ENCODE data around the gene AMOTL1. TPM values are rescaled to one million over a fixed set of nuclear protein-coding genes. Genes with fewer than 3 reads are reported as not detected.

AMOTL1 gene
- total RNA-seq, 1 donor from 2014 or later = 35.9 TPM

DNA sequence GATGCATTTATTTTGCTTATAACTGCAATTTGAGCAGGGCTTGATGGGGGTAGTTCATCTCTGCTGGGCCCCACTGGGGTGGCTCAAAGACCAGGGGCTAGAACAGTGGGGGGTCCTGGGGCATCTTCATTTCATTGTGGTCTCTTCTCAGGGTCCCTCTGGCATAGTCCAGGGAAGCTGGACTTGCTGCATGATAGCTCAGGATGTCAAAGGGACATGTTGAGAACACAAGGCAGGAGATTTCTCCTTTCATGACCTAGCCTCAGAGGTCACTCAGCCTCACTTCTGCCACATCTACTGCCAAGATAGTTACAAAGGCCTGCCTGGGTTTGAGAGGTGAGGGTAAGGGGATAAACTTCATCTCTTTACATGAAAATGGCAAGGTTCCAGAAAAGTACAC is 115.7 kb downstream of the AMOTL1 start:
- H3K27me3 Mint-ChIP-seq (ENCODE audit: unreplicated experiment) = peaks cover 1% of the 10 kb centered on the region
- no peaks in the 10 kb centered on the region for H3K9me3 Mint-ChIP-seq (ENCODE audit: unreplicated experiment)
- no peak overlapping the region for H3K4me3 Mint-ChIP-seq (ENCODE audit: unreplicated experiment)
- H3K36me3 Mint-ChIP-seq (ENCODE audit: low read depth, unreplicated experiment) = peaks cover 38% of the 10 kb centered on the region
- no peak for DNase-seq (ENCODE audit: low spot score)
- peaks cover 15% of the 10 kb centered on the region for H3K4me1 Mint-ChIP-seq (ENCODE audit: unreplicated experiment)
- TF ChIP-seq, protein P1, sequence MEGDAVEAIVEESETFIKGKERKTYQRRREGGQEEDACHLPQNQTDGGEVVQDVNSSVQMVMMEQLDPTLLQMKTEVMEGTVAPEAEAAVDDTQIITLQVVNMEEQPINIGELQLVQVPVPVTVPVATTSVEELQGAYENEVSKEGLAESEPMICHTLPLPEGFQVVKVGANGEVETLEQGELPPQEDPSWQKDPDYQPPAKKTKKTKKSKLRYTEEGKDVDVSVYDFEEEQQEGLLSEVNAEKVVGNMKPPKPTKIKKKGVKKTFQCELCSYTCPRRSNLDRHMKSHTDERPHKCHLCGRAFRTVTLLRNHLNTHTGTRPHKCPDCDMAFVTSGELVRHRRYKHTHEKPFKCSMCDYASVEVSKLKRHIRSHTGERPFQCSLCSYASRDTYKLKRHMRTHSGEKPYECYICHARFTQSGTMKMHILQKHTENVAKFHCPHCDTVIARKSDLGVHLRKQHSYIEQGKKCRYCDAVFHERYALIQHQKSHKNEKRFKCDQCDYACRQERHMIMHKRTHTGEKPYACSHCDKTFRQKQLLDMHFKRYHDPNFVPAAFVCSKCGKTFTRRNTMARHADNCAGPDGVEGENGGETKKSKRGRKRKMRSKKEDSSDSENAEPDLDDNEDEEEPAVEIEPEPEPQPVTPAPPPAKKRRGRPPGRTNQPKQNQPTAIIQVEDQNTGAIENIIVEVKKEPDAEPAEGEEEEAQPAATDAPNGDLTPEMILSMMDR (IDR thresholded peaks at IDR 0.05; ENCODE audit: unreplicated experiment) = no peak
- H3K27ac Mint-ChIP-seq (ENCODE audit: unreplicated experiment) = peak overlapping the region; percentile 76

DNA sequence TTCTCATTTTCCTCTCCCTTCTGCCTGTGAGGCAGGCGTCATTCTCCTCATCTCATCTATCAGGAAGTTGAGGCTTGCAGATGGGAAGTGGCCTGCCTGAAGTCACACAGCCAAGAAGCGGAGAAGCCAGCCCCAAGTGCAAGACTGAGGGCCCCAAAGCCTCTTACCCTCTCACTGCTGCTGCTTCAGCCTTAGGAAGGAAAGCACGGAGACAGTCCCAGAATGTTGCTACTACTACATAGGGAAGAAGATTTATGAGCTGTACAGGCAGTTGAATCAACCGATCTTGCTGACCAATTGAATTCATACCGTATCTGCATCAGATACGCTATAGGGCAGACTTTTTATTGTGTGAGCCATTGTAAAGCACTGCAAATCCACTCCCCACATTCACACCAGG is 116.2 kb downstream of the AMOTL1 start:
- Mint-ChIP-seq H3K9me3 (ENCODE audit: unreplicated experiment) (no peaks in the 10 kb centered on the region), H3K4me3 (ENCODE audit: unreplicated experiment) (no peak overlapping the region), H3K4me1 (ENCODE audit: unreplicated experiment) (peaks cover 15% of the 10 kb centered on the region), H3K36me3 (ENCODE audit: low read depth, unreplicated experiment) (peaks cover 34% of the 10 kb centered on the region), H3K27ac (ENCODE audit: unreplicated experiment) (no peak overlapping the region), H3K27me3 (ENCODE audit: unreplicated experiment) (peaks cover 1% of the 10 kb centered on the region)
- TF ChIP-seq, protein P1 (IDR thresholded peaks at IDR 0.05; ENCODE audit: unreplicated experiment) = no peak
- DNase-seq (ENCODE audit: low spot score) = no peak

DNA sequence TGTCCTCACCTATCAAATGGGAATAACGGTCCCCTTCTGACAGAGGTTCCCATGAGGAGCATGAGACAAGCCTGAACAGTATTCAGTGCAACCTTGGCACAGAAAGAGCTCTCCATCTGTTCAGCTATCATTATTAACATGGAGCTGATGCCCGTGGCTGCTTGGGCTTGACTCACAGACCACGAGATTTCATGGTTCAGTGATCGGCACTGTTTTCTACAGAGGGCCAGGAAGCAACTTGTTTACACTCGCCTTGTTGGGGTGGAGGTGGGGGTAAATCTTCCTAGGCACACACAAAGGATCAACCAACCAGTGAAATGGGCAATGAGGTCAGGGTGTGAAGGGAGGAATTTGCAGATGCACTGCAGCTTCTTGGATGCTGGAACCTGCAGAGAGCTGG is 117.0 kb downstream of the AMOTL1 start:
- Mint-ChIP-seq H3K9me3 (ENCODE audit: unreplicated experiment) (no peaks in the 10 kb centered on the region), H3K4me1 (ENCODE audit: unreplicated experiment) (peaks cover 15% of the 10 kb centered on the region), H3K27me3 (ENCODE audit: unreplicated experiment) (peaks cover 1% of the 10 kb centered on the region), H3K27ac (ENCODE audit: unreplicated experiment) (no peak overlapping the region), H3K4me3 (ENCODE audit: unreplicated experiment) (no peak overlapping the region), H3K36me3 (ENCODE audit: low read depth, unreplicated experiment) (peaks cover 27% of the 10 kb centered on the region)
- no peak for DNase-seq (ENCODE audit: low spot score)
- TF ChIP-seq, protein P1 (IDR thresholded peaks at IDR 0.05; ENCODE audit: unreplicated experiment) = no peak

DNA sequence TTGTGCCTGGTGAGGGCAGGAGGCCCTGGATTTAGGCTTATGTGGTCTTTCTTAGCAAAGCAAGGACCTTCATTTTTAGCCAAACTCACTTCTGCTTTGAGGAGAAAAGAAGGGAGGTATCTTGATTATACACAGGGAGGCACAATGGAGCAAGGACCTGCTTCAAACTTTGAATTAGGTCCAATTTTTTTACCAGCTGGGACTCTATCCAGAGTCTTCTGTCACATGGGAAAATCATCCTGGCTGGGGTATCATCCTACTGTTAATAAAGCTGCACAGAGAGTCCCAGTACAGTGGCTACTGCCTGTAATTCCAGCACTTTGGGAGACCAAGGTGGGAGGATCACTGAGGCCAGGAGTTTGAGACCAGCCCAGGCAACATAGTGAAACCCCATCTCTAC is 117.4 kb downstream of the AMOTL1 start:
- TF ChIP-seq, protein P1 (IDR thresholded peaks at IDR 0.05; ENCODE audit: unreplicated experiment) = no peak
- no peak overlapping the region for H3K27ac Mint-ChIP-seq (ENCODE audit: unreplicated experiment)
- no peak overlapping the region for H3K4me3 Mint-ChIP-seq (ENCODE audit: unreplicated experiment)
- DNase-seq (ENCODE audit: low spot score) = no peak
- H3K4me1 Mint-ChIP-seq (ENCODE audit: unreplicated experiment) = peaks cover 15% of the 10 kb centered on the region
- H3K9me3 Mint-ChIP-seq (ENCODE audit: unreplicated experiment) = no peaks in the 10 kb centered on the region
- peaks cover 1% of the 10 kb centered on the region for H3K27me3 Mint-ChIP-seq (ENCODE audit: unreplicated experiment)
- peaks cover 24% of the 10 kb centered on the region for H3K36me3 Mint-ChIP-seq (ENCODE audit: low read depth, unreplicated experiment)

DNA sequence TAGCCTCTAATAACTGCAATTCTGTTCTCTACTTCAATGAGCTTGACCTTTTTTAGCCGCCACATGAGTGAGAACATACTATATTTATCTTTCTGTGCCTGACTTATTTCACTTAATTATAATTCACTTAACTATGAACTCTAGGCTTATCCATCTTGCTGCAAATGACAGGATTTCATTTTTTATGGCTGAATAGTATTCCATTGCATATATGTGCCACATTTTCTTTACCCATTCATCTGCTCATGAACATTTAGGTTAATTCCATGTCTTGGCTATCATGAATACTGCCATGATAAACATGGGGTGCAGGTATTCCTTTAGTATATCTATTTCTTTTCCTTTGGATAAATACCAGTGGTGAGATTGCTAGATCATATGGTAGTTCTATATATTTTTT is 120.0 kb downstream of the AMOTL1 start:
- Mint-ChIP-seq H3K9me3 (ENCODE audit: unreplicated experiment) (no peaks in the 10 kb centered on the region), H3K27ac (ENCODE audit: unreplicated experiment) (no peak overlapping the region), H3K4me1 (ENCODE audit: unreplicated experiment) (peaks cover 14% of the 10 kb centered on the region), H3K36me3 (ENCODE audit: low read depth, unreplicated experiment) (peaks cover 19% of the 10 kb centered on the region), H3K4me3 (ENCODE audit: unreplicated experiment) (no peak overlapping the region), H3K27me3 (ENCODE audit: unreplicated experiment) (no peaks in the 10 kb centered on the region)
- TF ChIP-seq, protein P1 (IDR thresholded peaks at IDR 0.05; ENCODE audit: unreplicated experiment) = no peak
- DNase-seq (ENCODE audit: low spot score) = no peak
